GM21528 (cell line): ENCODE data around the gene PHKG2.
A peak's percentile ranks its signal among the peaks of the same experiment; 100 is the strongest.
"Not testable (repeated sequence)": the region's sequence is repeated elsewhere in the genome, so short reads cannot be mapped to it uniquely, and the experiment has no call there.

ENCODE experiments used
- ATAC-seq: cut with Tn5 transposase; IDR thresholded peaks from one replicate; pipeline ENCODE4 v1.9.1; 2021; ENCODE audit warnings: mild to moderate bottlenecking, moderate library complexity; ENCODE audit not compliant: unreplicated experiment, low FRiP score

The PHKG2 gene, protein sequence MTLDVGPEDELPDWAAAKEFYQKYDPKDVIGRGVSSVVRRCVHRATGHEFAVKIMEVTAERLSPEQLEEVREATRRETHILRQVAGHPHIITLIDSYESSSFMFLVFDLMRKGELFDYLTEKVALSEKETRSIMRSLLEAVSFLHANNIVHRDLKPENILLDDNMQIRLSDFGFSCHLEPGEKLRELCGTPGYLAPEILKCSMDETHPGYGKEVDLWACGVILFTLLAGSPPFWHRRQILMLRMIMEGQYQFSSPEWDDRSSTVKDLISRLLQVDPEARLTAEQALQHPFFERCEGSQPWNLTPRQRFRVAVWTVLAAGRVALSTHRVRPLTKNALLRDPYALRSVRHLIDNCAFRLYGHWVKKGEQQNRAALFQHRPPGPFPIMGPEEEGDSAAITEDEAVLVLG

DNA sequence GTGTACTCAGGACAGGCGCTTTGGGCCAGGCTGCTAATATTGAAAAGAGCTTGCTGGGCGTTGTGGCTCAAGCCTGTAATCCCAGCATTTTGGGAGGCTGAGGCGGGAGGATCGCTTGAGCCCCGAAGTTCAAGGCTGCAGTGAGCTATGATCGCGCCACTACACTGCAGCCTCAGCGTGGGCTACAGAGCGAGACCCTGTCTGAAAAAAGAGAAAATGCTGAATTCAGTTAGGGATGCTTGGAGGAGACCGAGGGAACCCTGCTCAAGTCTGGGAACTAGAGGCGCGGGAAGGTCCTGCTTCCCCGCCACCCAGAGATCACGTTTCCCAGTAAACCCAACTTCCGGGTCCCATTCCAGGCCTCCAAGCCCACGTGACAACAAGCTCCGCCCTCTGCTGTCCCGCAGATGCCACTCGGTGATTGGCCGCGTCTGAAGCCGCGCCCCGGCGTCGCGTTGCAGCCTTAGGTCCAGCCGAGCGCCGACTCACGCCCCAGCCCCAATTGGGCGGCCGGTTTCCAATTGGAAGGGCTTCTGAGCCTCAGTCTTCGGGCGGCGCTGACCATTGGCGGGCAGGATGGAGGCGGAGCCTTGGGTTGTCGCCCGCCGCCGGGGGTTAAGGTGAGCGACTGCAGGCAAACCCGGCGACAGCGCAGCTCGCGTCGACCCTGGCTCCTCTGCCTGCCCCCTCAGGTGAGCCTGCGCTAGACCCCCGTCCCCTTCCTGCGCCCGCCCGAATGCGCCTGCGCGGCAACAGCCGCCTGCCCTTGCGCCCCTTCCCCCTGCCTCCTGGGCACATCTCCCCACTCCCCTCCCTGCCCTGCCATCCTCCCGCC is at the start of gene PHKG2:
TSS of gene PHKG2 (plus strand) at position 627 of the 835 bp plus-strand sequence. CDS start 396 bp downstream, outside the sequence.
- peak; percentile 89 for ATAC-seq

DNA sequence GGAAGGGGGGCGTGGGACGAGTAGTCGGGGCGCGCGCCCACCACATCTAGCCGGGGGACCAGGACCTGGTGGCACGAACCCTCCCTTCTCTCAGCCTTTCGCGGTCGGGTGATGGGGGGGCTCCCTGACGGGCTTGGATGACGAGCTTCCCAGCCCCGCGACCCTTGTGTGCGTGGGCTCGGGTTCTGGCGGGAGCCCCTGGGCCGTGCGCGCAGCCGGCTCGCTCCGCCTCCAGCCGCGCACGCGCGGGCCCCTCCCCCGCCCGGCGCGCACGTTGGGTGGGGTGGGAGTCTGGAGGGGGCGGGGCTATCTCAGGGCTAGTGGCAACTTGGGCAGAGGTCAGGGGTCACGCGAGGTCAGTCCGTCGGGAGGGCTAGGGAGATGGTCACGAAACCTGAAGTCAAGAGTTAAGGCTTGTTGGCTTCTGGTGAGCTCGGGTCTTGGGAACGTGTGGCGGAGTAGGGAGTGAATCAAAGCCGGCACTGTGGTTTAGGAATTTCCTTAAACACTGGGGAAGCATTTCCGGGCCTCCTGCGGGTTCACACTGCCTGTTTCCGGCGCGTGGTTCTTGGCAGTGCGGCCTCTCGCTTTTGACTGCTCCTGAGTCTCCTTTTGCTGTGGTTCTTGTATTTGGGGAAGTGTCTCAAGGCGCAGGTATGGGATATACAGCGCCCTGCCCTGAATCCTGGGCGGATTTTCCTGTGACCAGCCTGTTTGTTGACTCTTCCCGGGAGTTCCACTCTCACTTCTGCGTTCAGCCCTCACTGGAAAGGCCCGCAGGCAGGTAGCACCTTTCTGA is 49.2 kb upstream of the PHKG2 start, which contains the start of gene SRCAP:
TSS of gene SRCAP (plus strand) at position 356 of the 799 bp plus-strand sequence. CDS start 1,654 bp downstream, outside the sequence.
- ATAC-seq = peak; percentile 34

DNA sequence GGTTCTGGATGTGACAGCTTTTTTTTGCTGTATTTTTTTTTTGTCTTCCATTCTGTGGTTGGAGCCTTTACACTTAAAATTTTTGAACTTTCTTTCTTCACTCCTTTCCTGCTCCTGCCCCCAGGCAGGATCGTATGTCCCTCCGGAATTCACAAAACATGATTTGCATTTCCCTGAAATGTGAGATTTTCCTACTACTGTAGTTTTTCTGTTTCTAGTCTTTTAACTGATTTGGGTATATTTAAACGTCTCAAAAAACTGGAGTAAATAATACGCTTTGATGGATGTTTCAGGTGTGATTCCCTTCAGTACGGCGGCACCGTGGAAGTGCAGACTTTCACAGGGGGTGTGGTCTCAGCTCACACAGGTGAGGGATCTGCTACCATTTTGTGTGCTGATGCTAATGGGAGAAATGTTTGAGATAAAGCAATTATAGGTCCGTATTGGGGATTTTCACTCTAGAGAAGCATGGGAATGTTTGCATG is 48.6 kb upstream of the PHKG2 start:
- ATAC-seq = no peak

DNA sequence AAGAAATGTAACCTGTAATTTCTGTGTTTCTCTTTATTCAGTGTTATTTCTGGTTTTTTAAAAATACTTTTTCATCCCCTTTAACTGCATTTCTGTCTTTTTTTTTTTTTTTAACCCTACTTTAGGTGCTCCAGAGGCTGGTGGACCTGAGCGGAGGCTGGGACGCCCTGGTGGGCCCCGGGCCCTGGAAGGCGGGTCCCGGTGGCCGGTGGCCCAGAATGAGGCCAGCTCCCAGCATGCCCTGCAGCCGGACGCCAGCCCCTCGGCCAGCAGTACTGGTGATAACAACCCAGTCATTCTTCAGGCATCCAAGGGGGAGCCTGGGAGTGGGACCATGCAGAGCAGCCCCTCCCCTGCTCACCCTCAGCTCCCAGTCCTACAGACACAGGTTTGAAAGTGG is 47.7 kb upstream of the PHKG2 start:
- no peak for ATAC-seq

DNA sequence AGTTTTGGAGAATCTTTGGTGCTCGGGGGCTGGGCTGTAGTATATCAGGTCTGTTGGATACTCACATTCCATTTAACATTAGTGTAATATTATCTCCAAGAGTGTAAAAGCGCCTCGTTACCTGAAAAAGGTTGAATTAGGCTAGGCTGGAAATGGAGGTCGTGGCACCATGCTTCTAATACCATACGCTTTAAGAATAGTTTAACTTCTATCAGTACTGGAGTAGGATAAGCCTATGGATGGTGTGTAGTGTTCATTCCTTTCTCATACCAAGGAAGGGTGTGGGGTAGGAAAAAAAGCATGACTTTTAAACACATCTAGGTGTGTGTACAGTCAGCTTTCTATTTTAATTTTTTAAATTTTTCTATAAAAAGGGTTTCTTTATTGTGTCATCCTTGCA is 47.3 kb upstream of the PHKG2 start:
- no peak for ATAC-seq

DNA sequence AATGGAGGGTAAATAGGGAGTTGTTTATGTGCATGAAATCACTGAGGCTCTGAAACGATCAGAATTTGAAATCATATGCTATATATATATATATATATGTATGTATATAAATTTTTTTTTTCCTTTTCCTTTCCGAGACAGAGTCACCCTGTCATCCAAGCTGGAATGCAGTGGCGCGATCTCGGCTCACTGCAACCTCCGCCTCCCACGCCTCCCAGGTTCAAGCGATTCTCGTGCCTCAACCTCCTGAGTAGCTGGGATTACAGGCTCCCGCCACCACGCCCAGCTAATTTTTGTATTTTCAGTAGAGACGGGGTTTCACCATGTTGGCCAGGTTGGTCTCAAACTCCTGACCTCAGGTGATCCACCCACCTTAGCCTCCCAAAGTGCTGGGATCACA is 45.2 kb upstream of the PHKG2 start:
- ATAC-seq = not testable (repeated sequence)

DNA sequence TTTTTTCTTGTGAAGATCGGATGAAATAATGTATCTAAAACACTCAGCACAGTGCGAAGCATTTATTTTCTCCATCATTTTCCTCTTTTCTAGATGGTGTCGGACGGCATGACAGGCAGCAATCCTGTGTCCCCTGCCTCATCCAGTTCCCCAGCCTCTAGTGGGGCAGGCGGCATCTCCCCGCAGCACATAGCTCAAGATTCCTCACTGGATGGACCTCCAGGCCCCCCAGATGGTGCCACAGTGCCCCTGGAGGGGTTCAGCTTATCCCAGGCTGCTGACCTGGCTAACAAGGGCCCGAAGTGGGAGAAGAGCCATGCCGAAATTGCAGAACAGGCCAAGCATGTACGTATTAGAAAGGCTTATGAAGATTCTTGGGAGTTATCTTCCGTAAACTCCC is 44.3 kb upstream of the PHKG2 start:
- no peak for ATAC-seq

DNA sequence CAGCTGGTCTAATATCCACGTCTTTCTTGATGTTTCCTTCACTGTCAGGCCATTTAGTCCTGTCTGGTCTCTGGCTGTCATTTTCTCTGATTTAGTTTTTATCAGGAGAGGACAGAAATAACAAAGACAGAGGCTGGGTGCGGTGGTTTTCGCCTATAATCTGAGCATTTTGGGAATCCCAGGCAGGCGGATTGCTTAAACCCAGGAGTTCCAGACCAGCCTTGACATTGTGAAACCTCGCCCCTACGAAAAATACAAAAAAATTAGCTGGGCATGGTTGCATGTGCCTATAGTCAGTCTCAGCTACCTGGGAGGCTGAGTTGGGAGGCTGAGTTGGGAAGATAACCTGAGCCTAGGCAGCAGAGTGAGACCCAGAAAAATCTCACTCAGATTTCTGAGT is 42.2 kb upstream of the PHKG2 start:
- ATAC-seq = no peak

DNA sequence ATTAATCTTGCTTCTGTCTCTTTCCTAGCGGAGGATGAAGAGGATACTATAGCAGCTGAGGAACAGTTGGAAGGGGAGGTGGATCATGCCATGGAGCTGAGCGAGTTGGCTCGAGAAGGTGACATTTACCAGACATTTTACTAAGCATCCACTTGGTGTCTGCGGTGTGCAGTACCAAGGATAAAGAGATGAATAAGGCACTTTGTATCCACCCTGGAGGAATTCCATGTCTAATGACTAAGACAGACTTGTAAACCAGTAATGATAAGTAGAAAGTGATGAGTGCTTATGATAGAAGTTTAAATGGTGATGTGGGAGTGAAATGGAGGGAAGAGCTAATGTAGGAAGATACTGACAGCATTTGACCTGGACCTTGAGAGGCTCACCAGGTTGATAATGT is 37.3 kb upstream of the PHKG2 start:
- ATAC-seq = no peak

DNA sequence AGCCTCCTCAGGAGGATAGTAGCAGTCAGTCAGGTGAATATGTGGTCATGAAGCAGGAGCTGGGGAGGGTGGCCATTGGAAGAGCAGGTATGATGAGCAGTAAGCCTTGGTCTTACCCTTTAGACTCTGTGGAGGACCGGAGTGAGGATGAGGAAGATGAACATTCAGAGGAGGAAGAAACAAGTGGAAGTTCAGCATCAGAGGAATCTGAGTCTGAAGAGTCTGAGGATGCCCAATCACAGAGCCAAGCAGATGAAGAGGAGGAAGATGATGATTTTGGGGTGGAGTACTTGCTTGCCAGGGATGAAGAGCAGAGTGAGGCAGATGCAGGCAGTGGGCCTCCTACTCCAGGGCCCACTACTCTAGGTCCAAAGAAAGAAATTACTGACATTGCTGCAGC is 36.5 kb upstream of the PHKG2 start:
- no peak for ATAC-seq

DNA sequence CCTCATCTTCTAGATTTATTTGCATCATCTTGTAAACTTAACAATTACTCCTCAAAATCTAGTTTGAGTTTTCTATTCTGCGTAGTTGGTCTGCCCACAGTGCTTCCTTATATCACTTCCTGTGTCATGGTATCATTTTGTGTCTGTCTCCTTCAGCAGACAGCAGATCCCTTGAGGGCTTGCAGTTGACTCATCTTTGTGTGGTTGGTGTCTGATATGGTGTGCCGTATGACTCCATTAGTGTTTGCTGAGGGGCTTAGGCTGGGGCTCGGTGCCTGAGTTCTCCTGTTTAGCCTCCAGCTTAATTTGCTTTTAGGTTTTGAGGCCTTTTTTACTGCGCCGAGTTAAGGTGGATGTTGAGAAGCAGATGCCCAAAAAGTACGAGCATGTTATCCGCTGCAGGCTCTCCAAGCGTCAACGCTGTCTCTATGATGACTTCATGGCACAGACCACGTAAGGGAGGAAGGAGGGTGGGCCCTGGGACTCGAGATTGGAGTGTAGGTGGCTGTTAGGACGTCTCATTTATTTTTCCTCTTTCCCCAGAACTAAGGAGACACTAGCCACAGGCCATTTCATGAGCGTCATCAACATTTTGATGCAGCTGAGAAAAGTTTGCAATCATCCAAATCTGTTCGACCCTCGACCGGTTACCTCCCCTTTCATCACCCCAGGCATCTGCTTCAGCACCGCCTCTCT is 32.3 kb upstream of the PHKG2 start:
- no peak for ATAC-seq

DNA sequence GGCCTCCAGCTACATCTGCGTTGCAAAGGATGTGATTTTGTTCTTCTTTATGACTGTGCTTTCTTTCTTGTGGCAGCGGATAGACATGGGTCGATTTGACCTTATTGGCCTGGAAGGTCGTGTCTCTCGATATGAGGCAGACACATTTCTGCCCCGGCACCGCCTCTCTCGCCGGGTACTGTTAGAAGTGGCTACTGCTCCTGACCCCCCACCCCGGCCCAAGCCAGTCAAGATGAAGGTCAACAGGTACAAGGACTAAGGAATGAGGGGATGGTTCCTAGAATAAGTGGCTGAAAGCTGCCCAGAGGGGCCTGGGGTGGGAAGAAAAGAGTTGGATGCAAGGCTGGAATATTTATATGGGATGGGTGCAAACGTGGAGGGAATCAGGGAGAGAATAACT is 28.1 kb upstream of the PHKG2 start:
- ATAC-seq = no peak

DNA sequence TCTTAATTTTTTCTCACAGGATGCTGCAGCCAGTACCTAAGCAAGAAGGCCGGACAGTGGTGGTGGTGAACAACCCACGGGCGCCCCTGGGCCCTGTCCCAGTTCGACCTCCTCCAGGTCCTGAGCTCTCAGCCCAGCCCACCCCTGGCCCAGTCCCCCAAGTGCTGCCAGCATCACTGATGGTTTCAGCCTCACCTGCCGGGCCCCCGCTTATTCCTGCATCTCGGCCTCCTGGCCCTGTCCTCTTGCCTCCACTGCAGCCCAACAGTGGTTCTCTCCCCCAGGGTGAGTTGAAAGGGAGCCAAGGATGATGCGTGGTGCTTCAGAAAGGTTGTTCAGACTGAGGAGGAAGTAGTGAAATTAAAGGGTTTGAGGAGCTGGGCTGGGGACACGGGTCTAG is 27.5 kb upstream of the PHKG2 start:
- ATAC-seq = no peak

DNA sequence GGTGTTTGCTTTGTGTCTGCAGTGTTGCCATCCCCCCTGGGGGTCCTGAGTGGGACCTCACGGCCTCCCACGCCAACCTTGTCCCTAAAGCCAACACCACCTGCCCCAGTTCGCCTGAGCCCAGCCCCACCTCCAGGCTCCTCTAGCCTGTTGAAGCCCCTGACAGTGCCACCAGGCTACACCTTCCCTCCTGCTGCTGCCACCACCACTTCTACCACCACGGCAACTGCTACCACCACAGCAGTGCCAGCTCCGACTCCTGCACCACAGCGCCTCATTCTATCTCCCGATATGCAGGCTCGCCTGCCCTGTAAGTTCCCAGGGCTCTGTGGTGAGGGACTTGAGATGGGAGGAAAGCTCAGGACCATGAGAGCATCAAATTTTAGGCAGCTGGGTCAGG is 27.1 kb upstream of the PHKG2 start:
- ATAC-seq = no peak

DNA sequence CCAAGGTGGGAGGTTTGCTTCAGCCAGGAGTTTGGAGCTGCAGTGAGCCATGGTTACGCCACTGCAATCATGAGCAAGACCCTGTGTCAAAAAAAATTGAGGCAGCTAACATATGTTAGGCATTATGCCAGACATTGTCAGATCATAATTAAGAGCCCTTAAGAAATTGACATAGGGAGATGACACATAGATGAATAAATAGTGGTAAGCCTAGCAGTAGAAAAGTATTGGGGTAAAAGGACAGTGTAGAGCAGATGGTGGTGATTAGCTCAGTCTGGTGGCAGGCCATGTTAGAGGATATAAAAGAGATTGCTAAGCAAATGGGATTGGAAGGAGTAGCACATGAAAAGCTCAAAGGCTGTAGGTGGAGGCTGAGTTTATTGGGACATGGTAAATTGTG is 26.6 kb upstream of the PHKG2 start:
- ATAC-seq = no peak

DNA sequence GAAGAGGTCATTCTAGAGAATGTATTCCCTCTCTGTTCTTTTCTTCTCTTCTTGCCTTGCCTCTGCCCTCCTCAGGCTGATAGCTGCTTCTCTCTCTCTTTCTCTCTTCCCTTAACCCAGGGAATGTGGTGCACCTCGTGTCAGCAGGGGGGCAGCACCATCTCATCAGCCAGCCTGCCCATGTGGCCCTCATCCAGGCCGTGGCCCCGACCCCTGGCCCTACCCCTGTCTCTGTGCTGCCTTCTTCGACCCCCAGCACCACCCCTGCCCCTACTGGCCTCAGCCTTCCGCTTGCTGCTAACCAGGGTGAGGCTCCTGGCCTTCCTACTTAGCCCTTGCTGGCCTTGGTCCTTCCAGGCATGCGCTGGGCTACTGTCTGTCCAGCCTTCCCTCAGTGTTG is 25.8 kb upstream of the PHKG2 start:
- no peak for ATAC-seq

DNA sequence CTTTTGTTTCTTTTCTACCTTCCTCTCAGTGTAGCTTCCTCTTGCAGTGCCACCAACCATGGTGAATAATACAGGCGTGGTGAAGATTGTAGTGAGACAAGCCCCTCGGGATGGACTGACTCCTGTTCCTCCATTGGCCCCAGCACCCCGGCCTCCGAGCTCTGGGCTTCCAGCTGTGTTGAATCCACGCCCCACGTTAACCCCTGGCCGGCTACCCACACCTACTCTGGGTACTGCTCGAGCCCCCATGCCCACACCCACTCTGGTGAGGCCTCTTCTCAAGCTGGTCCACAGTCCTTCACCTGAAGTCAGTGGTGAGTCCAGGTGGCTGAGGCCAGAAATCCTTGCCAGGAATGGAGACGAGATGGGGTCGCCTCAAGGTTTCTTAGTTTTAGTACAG is 25.3 kb upstream of the PHKG2 start:
- no peak for ATAC-seq

DNA sequence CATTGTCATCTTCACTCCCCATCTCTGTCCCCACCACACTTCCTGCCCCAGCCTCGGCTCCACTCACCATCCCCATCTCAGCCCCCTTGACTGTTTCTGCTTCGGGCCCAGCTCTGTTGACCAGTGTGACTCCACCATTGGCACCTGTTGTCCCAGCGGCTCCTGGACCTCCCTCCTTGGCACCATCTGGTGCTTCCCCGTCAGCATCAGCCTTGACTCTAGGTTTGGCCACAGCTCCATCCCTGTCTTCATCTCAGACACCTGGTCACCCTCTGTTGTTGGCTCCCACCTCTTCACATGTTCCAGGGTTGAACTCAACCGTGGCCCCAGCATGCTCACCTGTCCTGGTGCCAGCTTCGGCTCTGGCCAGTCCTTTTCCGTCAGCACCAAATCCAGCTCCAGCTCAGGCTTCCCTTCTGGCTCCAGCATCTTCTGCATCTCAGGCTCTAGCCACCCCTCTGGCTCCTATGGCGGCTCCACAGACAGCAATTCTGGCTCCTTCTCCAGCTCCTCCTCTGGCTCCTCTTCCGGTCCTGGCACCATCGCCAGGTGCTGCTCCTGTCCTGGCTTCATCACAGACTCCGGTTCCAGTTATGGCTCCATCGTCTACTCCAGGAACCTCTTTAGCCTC is 24.4 kb upstream of the PHKG2 start:
- ATAC-seq = no peak

DNA sequence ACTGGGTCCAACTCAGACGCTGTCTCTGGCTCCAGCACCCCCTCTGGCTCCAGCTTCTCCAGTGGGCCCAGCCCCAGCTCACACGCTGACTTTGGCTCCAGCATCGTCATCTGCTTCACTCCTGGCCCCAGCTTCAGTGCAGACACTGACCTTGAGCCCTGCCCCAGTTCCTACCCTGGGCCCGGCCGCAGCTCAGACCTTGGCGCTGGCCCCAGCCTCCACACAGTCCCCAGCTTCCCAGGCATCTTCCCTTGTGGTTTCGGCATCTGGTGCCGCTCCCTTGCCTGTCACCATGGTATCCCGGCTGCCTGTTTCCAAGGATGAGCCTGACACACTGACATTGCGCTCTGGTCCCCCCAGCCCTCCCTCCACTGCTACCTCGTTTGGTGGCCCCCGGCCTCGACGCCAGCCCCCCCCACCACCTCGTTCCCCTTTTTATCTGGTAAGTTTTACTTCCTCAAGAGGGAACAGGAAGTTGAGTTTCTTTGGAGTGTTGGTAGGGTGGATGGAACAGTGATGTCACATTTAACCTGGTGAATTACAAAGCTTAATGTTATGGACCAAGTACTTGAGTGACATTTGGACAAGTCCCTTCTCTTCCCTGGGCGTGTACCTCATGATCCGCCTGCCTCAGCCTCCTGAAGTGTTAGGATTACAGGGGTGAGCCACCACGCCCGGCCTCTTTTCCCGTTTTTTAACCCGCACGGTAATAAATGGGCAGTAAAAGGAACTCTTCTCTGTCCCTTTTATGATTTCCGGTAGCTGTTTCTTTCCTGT is 23.4 kb upstream of the PHKG2 start:
- no peak for ATAC-seq
